Posterior vena cava (tissue), 2 donors: ENCODE results near the gene MAP4K2. TPM values are rescaled to one million over a fixed set of nuclear protein-coding genes. Genes with fewer than 3 reads are reported as not detected.

Source experiments
- DNase-seq: peaks from one replicate; pipeline ENCODE4 v3.0.0-alpha.2; 2020; ENCODE audit warnings: low spot score
- intact Hi-C, 2 donors: fragments of 100-400 bp; cut with DNase I; formaldehyde crosslinking; loops; one replicate each; pipeline versions ENCODE4 v1.14.1 to v1.14.2; 2022 to 2023
- total RNA-seq, 2 donors: library from RNA; stranded (reverse); fragmentation: NEBNext Ultra II Directional; extraction: Animal tissue kit (Norgen Biotek cat#: 25700); gene quantifications; one replicate each; pipeline ENCODE4 v1.2.1, GENCODE V29; 2021
- donor health status: DM: yes; HTN: yes; CAD: no.
- donor health status: DM: yes; HTN: yes; CAD: no.

The MAP4K2 gene
- total RNA-seq, 2 donors from 2014 or later, result 13.2 to 14.7 TPM

- no peak for DNase-seq
- intact Hi-C loops, result no loop called here
Measured at GRCh38 chr11:64839887-64840782, 37.1 kb upstream of the MAP4K2 start.

DNA sequence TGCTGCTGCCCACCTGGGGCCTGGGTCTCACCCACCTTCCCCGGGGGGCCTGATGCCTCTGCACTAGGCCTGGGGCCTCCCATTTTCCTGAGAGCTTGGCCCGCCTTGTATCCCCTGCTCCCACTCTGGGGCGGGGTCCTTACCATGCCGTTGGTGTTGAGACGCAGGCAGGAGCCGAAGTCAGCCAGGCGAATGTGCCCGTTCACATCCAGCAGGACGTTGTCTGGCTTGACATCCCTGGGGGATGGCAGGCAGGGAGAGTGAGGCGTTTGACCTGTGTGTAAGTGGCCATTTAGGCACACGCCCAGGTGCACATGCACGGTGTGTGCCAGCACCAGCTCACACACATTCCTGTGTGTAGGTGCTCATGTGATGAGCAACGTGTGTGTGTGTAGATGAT lies 36.3 kb upstream of the MAP4K2 start:
- intact Hi-C loops, result no loop called here

DNA sequence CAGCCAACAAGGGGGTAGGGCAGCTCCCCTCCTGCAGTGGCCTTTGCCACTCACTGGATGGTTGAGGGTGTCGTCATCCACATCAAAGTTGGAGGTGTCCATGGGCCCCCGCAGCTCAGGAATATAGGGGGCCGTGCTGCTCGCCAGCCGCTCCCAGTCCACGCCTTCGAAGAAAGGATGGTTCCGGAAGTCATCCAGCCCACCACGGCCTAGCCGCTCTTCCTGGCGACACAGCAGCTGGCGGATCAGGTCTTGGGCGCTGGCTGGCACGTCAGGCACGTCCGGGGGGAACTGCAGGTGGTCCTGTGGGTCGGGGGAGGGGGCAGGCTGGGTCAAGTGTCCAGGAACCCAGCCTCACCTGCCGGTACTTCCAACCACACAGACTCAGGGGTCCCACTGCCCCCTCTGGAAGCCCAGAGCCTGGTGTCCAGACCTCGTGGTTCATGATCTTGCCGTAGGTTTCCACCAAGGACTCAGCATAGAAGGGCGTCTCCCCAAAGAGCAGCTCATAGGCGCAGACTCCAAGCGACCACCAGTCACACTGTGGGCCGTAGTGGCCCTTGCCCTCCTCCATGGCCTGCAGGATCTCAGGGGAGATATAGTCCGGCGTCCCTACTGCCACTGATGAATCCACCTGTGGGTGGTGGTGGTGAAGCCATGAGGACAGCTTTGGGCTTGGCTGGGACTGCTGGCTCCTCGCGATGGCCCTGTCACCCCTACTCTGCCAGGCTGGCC lies 35.8 kb upstream of the MAP4K2 start:
- DNase-seq, result no peak
- intact Hi-C loops, result no loop called here

More for the DNA sequence above, 36.3 kb upstream of the MAP4K2 start:
- no peak for DNase-seq

DNA sequence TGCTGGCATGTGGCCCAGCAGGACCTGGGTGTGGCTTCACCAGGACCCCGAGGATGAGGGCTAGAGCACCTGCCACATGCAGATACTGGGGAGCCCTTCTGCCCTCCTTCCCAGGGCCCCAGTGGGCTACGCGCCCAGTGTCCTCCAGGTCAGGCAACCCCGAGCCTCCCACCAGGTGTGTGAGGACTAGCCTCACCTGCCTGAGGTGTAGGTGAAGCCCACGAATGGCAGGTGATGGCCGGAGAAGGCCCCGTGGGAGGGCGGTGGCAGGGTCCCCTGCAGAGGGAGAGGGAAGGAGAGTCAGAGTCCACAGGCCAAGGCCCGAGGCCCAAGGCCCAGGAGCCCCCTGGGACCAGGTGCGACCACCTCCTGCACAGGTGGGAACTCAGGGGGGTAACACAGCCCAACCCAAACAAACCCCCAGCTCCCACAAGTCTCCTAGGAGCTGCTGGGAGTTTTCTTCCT lies 34.9 kb upstream of the MAP4K2 start:
- no peak for DNase-seq
- intact Hi-C loops, result no loop called here

DNA sequence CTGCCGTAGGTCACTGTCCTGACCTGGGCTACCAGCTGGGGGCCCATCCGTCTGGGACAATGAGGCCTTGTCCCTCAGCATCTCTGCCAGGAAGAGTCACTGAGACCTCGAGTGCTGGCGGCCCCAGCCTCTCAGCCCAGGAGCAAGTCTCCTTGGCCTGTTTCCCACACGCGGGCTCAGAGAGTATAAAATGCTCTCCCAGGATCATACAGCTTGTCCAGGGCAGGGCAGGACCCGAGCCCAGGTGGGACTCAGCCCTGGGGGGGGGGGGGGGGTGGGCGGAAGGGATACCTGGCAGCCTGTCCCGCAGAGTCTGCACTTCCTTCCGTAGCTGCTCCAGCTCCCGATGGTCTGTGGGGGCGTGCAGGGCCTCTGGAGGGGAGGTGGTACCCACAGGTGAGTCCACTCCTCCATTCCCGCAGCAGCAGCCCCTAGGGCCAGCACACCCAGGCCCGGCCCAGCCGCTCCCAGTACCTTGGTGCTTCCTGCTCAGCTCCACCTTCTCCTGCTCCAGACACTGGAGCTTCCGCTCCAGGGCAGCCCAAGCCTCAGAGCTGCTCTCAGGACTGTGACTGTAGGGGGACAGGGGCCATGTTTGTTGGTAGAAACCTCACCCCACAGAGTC lies 33.5 kb upstream of the MAP4K2 start:
- intact Hi-C loops, result no loop called here
- no peak for DNase-seq

- DNase-seq, result no peak
- intact Hi-C loops, result no loop called here
Measured at GRCh38 chr11:64835616-64836447, 32.8 kb upstream of the MAP4K2 start.

DNA sequence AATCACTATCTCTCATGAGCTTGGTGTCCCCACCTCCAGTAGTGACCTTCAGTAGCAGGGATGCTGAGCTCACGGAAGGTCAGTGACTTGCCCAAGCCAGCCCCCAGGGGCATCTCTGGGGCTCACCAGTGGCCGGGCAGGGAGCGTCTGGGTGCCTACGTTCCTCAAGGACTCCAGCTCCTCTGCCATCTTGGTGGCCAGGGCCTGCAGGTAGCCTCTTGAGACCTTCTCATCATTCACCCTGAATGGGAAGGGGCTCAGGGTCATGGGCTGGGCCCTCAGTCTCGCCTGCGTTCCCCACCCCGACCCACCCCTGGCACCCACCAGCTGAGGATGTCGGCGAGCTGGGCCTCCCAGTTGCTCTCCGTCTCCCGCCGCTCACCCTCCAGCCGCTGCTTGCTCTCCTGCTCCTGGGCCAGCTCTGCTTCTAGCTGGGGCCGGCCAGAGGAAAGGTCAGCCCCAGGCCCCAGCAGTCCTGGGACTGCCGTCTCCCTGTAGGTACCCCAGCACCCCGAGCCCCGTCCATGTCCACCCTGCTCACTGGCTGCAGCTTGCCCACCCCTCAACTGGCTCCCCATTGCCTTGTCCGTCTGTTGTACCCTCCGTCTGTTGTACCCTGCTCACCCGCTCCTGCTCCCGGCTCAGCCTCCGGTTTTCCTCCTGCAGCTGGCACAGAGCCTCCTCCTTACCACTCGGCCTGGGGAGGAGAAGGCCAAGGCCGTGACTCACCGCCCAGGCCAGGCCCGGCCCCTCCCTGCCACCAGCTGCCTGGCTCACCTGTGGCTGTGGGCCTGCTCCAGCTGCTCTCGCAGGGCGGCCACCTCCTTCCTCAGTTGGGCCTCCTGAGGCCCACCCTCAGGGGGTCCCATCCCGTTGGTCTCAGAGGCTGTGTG lies 32.0 kb upstream of the MAP4K2 start:
- no peak for DNase-seq
- intact Hi-C loops, result no loop called here

GRCh38 chr11:64834031-64834722 lies 31.2 kb upstream of the MAP4K2 start:
- DNase-seq, result no peak
- intact Hi-C loops, result no loop called here

GRCh38 chr11:64833509-64833908 lies 30.5 kb upstream of the MAP4K2 start:
- DNase-seq, result no peak
- intact Hi-C loops, result no loop called here

GRCh38 chr11:64833198-64833502 lies 30.1 kb upstream of the MAP4K2 start:
- intact Hi-C loops, result no loop called here
- no peak for DNase-seq

GRCh38 chr11:64832467-64833197 lies 29.6 kb upstream of the MAP4K2 start:
- intact Hi-C loops, result no loop called here
- DNase-seq, result no peak

- intact Hi-C loops, result no loop called here
- no peak for DNase-seq
Measured at GRCh38 chr11:64831411-64831891, 28.4 kb upstream of the MAP4K2 start.

DNA sequence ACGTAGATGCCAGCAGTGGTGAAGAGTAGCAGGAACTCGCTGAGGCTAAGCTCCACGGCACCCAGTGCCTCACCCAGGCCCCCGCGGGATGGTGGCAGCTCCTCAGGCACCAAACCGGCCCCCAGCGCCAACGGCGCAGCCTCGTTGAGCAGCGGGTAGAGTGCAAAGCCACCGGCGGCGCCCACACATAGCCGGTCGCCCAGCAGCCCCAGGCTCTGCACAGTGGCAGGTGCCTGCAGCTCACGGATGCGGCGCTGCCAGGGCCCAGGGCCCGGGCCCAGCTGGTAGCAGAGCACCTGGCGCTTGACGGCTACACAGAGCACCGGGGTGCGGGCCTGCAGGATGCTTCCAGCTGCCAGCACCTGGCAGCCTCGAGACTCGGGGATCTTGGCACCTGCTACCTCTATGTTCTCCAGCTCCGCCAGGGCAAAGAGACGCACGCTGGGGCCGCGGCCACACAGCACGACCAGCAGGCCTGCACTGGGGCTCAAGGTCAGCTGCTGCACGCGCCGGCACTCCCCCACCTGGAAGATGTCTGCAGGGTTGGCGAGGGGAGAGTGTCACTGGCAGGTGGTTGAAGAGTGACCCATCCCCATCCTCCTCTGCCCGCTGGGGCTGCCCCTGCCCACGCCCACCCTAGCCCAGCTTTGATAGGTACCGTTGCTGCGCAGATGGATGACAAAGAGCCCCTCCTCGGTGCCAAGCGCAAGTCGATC lies 26.7 kb upstream of the MAP4K2 start:
- DNase-seq, result no peak
- intact Hi-C loops, result no loop called here

DNA sequence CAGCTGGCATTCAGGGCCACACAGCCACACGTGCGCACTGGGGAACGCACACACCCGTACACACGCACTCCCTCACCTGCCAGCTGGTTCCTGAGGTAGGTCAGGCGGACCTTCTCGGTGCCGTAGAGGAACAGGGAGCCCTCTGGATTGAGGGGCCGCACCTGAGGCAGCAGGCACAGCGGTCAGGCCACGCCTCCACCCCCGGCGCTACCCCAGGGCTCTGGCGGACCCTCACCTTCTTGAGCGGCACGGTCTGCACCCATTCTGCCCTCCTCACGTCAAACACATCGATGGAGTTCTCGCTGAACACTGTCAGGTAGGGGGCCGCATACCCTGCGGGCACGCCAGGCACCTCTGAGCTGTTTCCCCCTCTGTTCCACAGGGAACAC lies 24.4 kb upstream of the MAP4K2 start:
- no peak for DNase-seq
- intact Hi-C loops, result no loop called here

GRCh38 chr11:64826578-64827450 lies 23.8 kb upstream of the MAP4K2 start:
- intact Hi-C loops, result no loop called here
- DNase-seq, result no peak

- no peak for DNase-seq
- intact Hi-C loops, result no loop called here
Measured at GRCh38 chr11:64826062-64826461, 23.0 kb upstream of the MAP4K2 start.
